ENCODE results near the gene RNF114. TPM values are rescaled to one million over a fixed set of nuclear protein-coding genes. Genes with fewer than 3 reads are reported as not detected.

The RNF114 gene, protein sequence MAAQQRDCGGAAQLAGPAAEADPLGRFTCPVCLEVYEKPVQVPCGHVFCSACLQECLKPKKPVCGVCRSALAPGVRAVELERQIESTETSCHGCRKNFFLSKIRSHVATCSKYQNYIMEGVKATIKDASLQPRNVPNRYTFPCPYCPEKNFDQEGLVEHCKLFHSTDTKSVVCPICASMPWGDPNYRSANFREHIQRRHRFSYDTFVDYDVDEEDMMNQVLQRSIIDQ
- total RNA-seq (ENCODE audit: low replicate concordance), result 56.4 and 114 TPM in 2 replicates

DNA sequence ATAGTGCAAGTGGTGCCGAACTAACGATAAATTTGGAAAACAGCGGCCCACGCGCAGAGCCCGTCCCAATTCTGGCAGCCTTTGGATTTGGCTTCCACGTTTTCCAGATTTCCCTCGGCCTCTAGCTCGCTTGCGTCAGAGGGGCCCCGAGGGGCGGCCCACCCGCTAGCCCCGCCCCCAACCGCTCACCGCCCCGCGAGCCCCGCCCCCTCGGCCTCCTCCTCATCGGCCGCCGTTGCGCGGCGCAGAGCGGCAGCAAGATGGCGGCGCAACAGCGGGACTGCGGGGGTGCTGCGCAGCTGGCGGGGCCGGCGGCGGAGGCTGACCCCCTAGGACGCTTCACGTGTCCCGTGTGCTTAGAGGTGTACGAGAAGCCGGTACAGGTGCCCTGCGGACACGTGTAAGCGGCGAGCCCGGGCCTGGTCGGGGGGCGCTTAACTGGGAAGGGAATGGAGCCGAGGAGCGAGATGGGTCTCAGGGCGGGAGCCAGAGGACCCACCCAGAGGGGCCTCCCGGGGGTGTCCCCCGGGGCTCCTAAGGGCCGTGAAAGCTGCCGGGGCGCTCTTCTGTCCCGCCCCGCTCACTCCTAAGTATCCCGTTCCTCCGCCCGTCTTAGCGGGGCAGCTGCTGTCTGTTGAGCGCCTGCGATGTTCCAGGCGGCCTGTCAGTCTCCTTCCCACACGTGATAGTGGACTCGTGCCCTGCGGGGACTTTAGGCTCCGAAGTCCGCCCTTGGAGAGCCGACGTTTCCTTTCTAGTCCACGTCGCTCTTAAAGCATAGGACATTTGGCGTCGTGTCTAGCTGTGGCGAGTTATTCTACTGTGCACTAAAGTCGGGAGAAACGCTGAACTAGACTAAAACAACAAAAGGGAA, at the start of gene RNF114:
Gene RNF114 (plus strand): TSS at position 245 of the 874 bp plus-strand sequence. CDS start 16 bp downstream, at position 261.
- peak; percentile 93 for DNase-seq (ENCODE audit: low read depth)
- TF ChIP-seq, protein P1, sequence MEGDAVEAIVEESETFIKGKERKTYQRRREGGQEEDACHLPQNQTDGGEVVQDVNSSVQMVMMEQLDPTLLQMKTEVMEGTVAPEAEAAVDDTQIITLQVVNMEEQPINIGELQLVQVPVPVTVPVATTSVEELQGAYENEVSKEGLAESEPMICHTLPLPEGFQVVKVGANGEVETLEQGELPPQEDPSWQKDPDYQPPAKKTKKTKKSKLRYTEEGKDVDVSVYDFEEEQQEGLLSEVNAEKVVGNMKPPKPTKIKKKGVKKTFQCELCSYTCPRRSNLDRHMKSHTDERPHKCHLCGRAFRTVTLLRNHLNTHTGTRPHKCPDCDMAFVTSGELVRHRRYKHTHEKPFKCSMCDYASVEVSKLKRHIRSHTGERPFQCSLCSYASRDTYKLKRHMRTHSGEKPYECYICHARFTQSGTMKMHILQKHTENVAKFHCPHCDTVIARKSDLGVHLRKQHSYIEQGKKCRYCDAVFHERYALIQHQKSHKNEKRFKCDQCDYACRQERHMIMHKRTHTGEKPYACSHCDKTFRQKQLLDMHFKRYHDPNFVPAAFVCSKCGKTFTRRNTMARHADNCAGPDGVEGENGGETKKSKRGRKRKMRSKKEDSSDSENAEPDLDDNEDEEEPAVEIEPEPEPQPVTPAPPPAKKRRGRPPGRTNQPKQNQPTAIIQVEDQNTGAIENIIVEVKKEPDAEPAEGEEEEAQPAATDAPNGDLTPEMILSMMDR (IDR thresholded peaks at IDR 0.05; ENCODE audit: insufficient read depth, low read length), result no peak
- H3K4me3 ChIP-seq (ENCODE audit: low read depth, low read length), result peak within 1 kb of the TSS; percentile 94

DNA sequence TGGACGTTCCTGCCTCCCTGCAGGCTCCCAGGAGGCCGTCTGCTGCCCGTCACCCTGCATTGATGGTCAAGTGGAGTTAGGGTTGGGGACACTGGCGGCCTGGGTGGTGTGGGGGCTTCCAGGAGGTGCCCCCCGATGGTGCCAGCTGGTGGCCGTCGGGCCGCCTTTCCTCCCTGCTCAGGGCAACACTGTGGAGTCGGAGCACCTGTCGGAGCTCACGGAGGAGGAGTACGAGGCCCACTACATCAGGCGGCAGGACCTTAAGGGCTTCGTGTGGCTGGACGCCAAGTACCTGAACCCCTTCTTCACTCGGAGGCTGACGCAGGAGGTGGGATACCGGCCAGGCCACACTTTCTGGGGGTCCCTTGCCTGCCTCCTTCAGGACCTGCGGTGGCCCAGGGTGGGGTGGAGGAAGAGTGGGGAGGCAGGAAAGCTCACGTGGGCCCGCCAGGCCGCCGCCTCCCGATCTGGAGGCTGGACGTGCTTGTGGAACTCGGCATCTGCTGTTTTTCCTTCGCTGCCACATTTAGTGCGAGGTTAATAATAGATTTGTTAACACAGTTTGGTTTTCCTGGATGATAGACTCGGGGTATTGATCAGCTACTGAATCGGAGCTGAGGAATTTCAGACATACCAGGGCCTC, 49.5 kb upstream of the RNF114 start:
- H3K4me3 ChIP-seq (ENCODE audit: low read depth, low read length), result no peak overlapping the region
- DNase-seq (ENCODE audit: low read depth), result no peak
- TF ChIP-seq, protein P1 (IDR thresholded peaks at IDR 0.05; ENCODE audit: insufficient read depth, low read length), result no peak

DNA sequence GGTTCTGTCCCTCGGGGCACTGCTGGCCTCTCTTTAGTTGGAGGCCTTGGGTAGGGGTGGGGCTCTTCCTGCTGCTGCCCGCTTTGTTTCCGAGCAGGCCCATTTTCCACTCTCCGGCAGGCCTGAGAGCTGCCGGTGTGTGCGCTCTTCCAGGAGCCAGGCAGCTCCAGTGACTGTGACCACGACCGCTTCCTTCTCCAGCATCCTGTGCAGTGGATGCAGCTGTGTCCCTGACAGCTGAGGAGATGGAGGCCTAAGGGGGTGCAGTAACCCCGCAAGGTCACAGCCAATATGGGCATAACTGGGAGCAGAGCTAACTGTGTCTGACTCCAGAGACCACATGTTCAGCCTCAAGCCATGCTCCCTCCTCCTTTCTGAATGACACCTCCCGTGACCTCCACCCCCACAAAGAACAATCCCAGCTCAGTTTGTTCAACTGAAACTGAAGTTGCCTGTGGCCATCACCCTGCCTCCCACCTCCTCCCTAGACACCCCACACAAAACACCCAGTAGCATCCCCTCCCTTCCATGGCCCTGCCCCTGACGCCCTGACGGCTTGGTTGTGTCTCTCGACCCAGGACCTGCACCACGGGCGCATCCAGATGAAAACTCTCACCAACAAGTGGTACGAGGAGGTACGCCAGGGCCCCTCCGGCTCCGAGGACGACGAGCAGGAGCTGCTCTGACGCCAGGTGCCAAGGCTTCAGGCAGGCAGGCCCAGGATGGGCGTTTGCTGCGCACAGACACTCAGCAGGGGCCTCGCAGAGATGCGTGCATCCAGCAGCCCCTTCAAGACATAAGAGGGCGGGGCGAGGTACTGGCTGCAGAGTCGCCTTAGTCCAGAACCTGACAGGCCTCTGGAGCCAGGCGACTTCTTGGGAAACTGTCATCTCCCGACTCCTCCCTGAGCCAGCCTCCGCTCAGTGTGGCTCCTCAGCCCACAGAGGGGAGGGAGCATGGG, 48.7 kb upstream of the RNF114 start:
- no peak for DNase-seq (ENCODE audit: low read depth)
- TF ChIP-seq, protein P1 (IDR thresholded peaks at IDR 0.05; ENCODE audit: insufficient read depth, low read length), result no peak
- H3K4me3 ChIP-seq (ENCODE audit: low read depth, low read length), result no peak overlapping the region

DNA sequence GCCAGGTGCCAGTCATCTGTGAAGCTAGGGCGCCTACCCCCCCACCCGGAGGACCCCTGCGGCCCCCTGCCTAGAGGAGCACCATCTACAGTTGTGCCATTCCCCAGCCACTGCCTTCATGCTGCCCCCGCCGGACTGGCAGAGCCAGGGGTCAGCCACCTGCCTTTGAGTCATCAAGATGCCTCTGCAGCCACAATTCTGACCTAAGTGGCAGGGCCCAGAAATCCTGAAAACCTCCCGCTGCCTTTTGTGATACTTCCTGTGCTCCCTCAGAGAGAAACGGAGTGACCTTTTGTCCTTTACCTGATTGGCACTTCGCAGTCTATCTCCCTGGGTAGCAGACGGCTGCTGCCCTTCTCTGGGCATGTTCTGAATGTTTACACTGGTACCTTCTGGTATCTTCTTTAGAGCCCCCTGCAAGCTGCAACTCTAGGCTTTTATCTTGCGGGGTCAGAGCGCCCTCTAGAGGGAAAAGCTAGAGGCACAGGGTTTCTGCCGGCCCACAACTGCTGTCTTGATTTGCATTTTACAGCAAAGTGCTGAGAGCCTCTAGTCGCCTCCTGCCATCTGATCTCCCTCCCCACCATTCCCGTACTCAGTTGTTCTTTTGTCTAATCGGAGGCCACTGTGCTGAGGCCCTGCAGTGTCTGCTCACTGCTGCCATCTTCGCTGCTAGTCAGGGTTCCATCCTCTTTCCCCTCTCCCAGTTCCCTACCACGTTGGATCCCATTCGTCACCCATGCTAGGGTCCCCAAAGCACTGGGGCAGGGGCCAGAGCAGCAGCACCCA, 47.8 kb upstream of the RNF114 start:
- TF ChIP-seq, protein P1 (IDR thresholded peaks at IDR 0.05; ENCODE audit: insufficient read depth, low read length), result peak; percentile 84
- no peak overlapping the region for H3K4me3 ChIP-seq (ENCODE audit: low read depth, low read length)
- DNase-seq (ENCODE audit: low read depth), result peak; percentile 63

DNA sequence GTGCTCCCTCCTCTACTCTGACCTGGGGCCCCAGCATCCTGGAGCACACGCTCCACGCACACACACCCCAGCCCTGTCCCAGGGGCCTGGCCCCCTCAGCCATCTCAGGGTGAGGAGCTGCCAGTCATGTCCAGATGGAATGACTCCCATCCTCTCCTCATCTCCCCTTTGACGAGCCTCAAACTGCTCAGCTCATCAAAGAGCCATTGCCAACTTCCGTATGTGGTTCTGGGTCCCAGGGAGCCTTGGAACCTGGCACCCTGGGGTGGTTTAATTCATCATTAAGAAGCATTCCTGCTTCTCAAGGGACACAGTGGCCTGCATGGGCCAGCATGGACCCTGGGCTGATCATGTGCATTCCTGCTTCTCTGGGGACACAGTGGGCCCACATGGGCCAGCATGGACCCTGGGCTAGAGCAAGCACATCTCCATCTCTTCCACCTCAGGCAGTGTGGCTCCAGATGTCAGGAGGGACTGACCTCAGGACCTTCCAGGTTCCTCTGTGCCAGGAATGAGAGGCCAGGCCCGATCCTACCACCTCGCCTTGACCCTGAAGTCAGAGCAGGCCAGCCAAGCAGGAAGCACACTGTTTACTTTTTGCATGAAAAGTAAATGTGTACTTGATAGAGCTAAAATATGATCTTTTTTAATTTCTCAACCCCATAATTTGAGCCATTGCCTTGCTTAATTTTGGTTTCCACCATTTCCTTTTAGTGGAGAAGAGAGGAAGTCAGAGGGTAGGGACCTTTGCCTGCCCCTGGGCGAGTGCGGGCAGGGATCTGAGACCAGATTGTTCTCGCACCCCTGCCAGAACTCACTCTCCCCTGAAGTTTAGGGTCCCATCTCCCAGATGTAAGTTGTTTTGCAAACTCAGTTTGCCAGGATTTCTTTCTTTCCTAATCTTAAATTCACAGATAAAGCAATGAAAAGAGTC, 46.9 kb upstream of the RNF114 start:
- TF ChIP-seq, protein P1 (IDR thresholded peaks at IDR 0.05; ENCODE audit: insufficient read depth, low read length), result no peak
- DNase-seq (ENCODE audit: low read depth), result no peak
- H3K4me3 ChIP-seq (ENCODE audit: low read depth, low read length), result no peak overlapping the region
